ENCODE measurements around the gene NPTN. TPM values are rescaled to one million over a fixed set of nuclear protein-coding genes. Genes with fewer than 3 reads are reported as not detected.

Gene NPTN
- total and polyA plus RNA-seq, 9 of the 15 experiments (the other 6 are each of a cell fraction or from before 2014, with no cell fraction given) = 9.6 to 48.5 (median 21.7) TPM

DNA sequence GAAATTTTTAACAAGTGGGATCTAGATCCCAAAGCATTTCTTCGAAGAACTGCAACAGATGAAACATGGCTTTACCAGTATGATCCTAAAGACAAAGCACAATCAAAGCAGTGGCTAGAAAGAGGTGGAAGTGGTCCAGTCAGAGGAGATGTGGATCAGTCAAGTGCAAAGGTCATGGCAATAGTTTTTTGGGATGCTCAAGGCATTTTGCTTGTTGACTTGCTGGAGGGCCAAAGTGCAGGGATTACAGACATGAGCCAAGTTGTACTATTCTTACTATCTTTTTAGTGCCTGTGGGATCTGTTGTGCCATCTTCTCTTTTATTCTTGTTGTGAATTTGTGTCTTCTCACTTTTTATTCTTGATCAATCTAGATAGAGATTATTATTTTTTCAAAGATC lies 108.3 kb downstream of the NPTN start:
- Histone ChIP-seq H3K9me3 (replicated peaks; ENCODE audit: control insufficient read depth, insufficient read depth, low read depth, low read length) (no peaks in the 10 kb centered on the region), H4K20me1 (replicated peaks; ENCODE audit: control insufficient read depth, insufficient read depth, low read length) (no peaks in the 10 kb centered on the region), H3K4me2 (ENCODE audit: insufficient read depth, low read length) (no peak overlapping the region), H3K79me2 (ENCODE audit: control insufficient read depth, insufficient read depth, low read length) (no peaks in the 10 kb centered on the region), H3K4me3 (no peak overlapping the region), H3K36me3 (ENCODE audit: control insufficient read depth, insufficient read depth, low read length) (no peaks in the 10 kb centered on the region), H3K4me1 (replicated peaks in 1 of 2; ENCODE audit: control insufficient read depth in 2 of 2, insufficient read depth in 2 of 2, low read length in 2 of 2) (no peaks in the 10 kb centered on the region), H3K27ac (ENCODE audit: extremely low read depth, low read depth, low read length) (no peak overlapping the region), H3K27me3 (ENCODE audit: control insufficient read depth in 2 of 2, insufficient read depth in 2 of 2, low read length in 2 of 2) (no peaks in the 10 kb centered on the region), H2AFZ (ENCODE audit: low read depth, low read length) (no peak overlapping the region), H3K9me1 (ENCODE audit: control insufficient read depth, insufficient read depth, low read length) (no peaks in the 10 kb centered on the region), H3K9ac (ENCODE audit: insufficient read depth in 1 of 2, low read depth in 2 of 2, low read length in 2 of 2) (no peak overlapping the region)
- ChIA-PET POLR2A (no interaction called here), CTCF (ENCODE audit: low intra/inter-chr PET ratio) (no interaction called here)
- WGBS (ENCODE audit: insufficient coverage, low coverage, missing lambda C conversion rate) = 7% methylated on average over 1 of the region's 1 CpG
- no peak for FAIRE-seq
- no peak for DNase-seq (ENCODE audit: extremely low read depth in 1 of 4, low spot score in 3 of 4)
- in situ Hi-C loops (cut with MboI) (no loop called here), intact Hi-C loops (cut with micrococcal nuclease) (no loop called here)
- BruUV-seq (replicated peaks) = no TSS peak
- no peak for ATAC-seq
- TF ChIP-seq DLX4 (CRISPR knock-in tag; IDR thresholded peaks at IDR 0.05) (no peak), KLF1 (tag; IDR thresholded peaks at IDR 0.05) (no peak), XRCC3 (IDR thresholded peaks at IDR 0.05) (no peak), RCOR1 (IDR thresholded peaks at IDR 0.05; ENCODE audit: borderline replicate concordance in 1 of 2, low read depth in 2 of 2, low read length in 2 of 2) (no peak), SIN3A (IDR thresholded peaks at IDR 0.05; ENCODE audit: borderline replicate concordance in 2 of 2, control insufficient read depth in 1 of 2, low read depth in 2 of 2, low read length in 2 of 2) (no peak), SUPT5H (IDR thresholded peaks at IDR 0.05) (no peak), KAT2B (IDR thresholded peaks at IDR 0.05; ENCODE audit: low read depth, low read length) (no peak), HDAC1 (IDR thresholded peaks at IDR 0.05) (no peak), NR3C1 (CRISPR knock-in tag; IDR thresholded peaks at IDR 0.05) (no peak), ZNF140 (CRISPR knock-in tag; IDR thresholded peaks at IDR 0.05) (no peak), SIX5 (IDR thresholded peaks at IDR 0.05; ENCODE audit: borderline replicate concordance in 1 of 2, insufficient read depth in 1 of 2, low read depth in 1 of 2, low read length in 2 of 2) (no peak), NFIC (IDR thresholded peaks at IDR 0.05) (no peak), MTA1 (IDR thresholded peaks at IDR 0.05; ENCODE audit: borderline replicate concordance) (no peak), HMG20A (CRISPR knock-in tag; conservative IDR thresholded peaks at IDR 0.05) (no peak)
- TF ChIP-seq, protein P1, sequence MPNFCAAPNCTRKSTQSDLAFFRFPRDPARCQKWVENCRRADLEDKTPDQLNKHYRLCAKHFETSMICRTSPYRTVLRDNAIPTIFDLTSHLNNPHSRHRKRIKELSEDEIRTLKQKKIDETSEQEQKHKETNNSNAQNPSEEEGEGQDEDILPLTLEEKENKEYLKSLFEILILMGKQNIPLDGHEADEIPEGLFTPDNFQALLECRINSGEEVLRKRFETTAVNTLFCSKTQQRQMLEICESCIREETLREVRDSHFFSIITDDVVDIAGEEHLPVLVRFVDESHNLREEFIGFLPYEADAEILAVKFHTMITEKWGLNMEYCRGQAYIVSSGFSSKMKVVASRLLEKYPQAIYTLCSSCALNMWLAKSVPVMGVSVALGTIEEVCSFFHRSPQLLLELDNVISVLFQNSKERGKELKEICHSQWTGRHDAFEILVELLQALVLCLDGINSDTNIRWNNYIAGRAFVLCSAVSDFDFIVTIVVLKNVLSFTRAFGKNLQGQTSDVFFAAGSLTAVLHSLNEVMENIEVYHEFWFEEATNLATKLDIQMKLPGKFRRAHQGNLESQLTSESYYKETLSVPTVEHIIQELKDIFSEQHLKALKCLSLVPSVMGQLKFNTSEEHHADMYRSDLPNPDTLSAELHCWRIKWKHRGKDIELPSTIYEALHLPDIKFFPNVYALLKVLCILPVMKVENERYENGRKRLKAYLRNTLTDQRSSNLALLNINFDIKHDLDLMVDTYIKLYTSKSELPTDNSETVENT (CRISPR knock-in tag; IDR thresholded peaks at IDR 0.05) = no peak
- TF ChIP-seq, protein P2, sequence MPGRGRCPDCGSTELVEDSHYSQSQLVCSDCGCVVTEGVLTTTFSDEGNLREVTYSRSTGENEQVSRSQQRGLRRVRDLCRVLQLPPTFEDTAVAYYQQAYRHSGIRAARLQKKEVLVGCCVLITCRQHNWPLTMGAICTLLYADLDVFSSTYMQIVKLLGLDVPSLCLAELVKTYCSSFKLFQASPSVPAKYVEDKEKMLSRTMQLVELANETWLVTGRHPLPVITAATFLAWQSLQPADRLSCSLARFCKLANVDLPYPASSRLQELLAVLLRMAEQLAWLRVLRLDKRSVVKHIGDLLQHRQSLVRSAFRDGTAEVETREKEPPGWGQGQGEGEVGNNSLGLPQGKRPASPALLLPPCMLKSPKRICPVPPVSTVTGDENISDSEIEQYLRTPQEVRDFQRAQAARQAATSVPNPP (IDR thresholded peaks at IDR 0.05; ENCODE audit: borderline replicate concordance, insufficient read depth, insufficient read length) = no peak
- TF ChIP-seq, protein P3, sequence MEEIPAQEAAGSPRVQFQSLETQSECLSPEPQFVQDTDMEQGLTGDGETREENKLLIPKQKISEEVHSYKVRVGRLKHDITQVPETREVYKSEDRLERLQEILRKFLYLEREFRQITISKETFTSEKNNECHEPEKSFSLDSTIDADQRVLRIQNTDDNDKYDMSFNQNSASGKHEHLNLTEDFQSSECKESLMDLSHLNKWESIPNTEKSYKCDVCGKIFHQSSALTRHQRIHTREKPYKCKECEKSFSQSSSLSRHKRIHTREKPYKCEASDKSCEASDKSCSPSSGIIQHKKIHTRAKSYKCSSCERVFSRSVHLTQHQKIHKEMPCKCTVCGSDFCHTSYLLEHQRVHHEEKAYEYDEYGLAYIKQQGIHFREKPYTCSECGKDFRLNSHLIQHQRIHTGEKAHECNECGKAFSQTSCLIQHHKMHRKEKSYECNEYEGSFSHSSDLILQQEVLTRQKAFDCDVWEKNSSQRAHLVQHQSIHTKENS (CRISPR knock-in tag; IDR thresholded peaks at IDR 0.05) = no peak
